Measurements from ENCODE around the gene TRPC5OS.
A peak's percentile ranks its signal among the peaks of the same experiment; 100 is the strongest.

Gene TRPC5OS

GRCh38 chrX:111875881-111876280, at the start of gene TRPC5OS:
TRPC5OS (plus strand) TSS chrX:111876181; CDS start chrX:111901850, 25,669 bp downstream.
- DNase-seq (ENCODE audit: low read depth): no peak

GRCh38 chrX:111829345-111829744, 46.6 kb upstream of the TRPC5OS start:
- no peak for DNase-seq (ENCODE audit: low read depth)

- no peak for DNase-seq (ENCODE audit: low read depth)
These were observed 45.4 kb upstream of the TRPC5OS start for GRCh38 chrX:111830571-111830970.

- no peak for DNase-seq (ENCODE audit: low read depth)
These were observed 44.6 kb upstream of the TRPC5OS start for GRCh38 chrX:111831343-111831742.

- DNase-seq (ENCODE audit: low read depth): no peak
These were observed 38.8 kb upstream of the TRPC5OS start for GRCh38 chrX:111837197-111837596.

GRCh38 chrX:111847491-111848133, 28.4 kb upstream of the TRPC5OS start:
- no peak for DNase-seq (ENCODE audit: low read depth)

GRCh38 chrX:111848541-111848940, 27.4 kb upstream of the TRPC5OS start:
- no peak for DNase-seq (ENCODE audit: low read depth)

GRCh38 chrX:111850975-111851374, 25.0 kb upstream of the TRPC5OS start:
- no peak for DNase-seq (ENCODE audit: low read depth)

GRCh38 chrX:111854556-111855490, 21.2 kb upstream of the TRPC5OS start:
- DNase-seq (ENCODE audit: low read depth): no peak

- DNase-seq (ENCODE audit: low read depth): no peak
These were observed 18.4 kb upstream of the TRPC5OS start for GRCh38 chrX:111857534-111858060.

- DNase-seq (ENCODE audit: low read depth): no peak
These were observed 14.4 kb upstream of the TRPC5OS start for GRCh38 chrX:111861605-111862004.

- DNase-seq (ENCODE audit: low read depth): no peak
These were observed 8.7 kb upstream of the TRPC5OS start for GRCh38 chrX:111867236-111867635.

GRCh38 chrX:111868726-111869638, 7.0 kb upstream of the TRPC5OS start:
- no peak for DNase-seq (ENCODE audit: low read depth)

- peak; percentile 15 for DNase-seq (ENCODE audit: low read depth)
These were observed 6.3 kb upstream of the TRPC5OS start for GRCh38 chrX:111869639-111870034.

GRCh38 chrX:111874241-111874640, 1.7 kb upstream of the TRPC5OS start:
- no peak for DNase-seq (ENCODE audit: low read depth)

- no peak for DNase-seq (ENCODE audit: low read depth)
These were observed 665 bp downstream of the TRPC5OS start for GRCh38 chrX:111876646-111877045.

GRCh38 chrX:111877681-111878080, 1.7 kb downstream of the TRPC5OS start:
- no peak for DNase-seq (ENCODE audit: low read depth)

- DNase-seq (ENCODE audit: low read depth): no peak
These were observed 4.8 kb downstream of the TRPC5OS start for GRCh38 chrX:111880735-111881134.

- DNase-seq (ENCODE audit: low read depth): no peak
These were observed 5.7 kb downstream of the TRPC5OS start for GRCh38 chrX:111881715-111882114.

- no peak for DNase-seq (ENCODE audit: low read depth)
These were observed 10.7 kb downstream of the TRPC5OS start for GRCh38 chrX:111886678-111887077.

- no peak for DNase-seq (ENCODE audit: low read depth)
These were observed 12.6 kb downstream of the TRPC5OS start for GRCh38 chrX:111888600-111888999.

- DNase-seq (ENCODE audit: low read depth): no peak
These were observed 16.4 kb downstream of the TRPC5OS start for GRCh38 chrX:111892375-111892774.
